ENCODE measurements around the gene TMEM63B. TPM values are rescaled to one million over a fixed set of nuclear protein-coding genes. Genes with fewer than 3 reads are reported as not detected.

TMEM63B gene
- total and polyA plus RNA-seq, 2 of the 8 experiments (the other 6 are each of a cell fraction or from before 2014, with no cell fraction given): 61.1 to 96.8 TPM

Other genes with a start within 250 kb of the TMEM63B start
- gene MRPL14, start 102 bp upstream of the TMEM63B start, total RNA-seq (2021; fragmentation: NEBNext Ultra II Directional; extraction: Animal tissue kit (Norgen Biotek cat#: 25700)): 81.8 and 82.0 TPM in 2 replicates
- 97.1 and 105 TPM in 2 replicates for gene MRPL14, start 102 bp upstream of the TMEM63B start, polyA plus RNA-seq (2011; rRNA removed)
- gene CAPN11, start 31.3 kb downstream of the TMEM63B start, total RNA-seq (2021; fragmentation: NEBNext Ultra II Directional; extraction: Animal tissue kit (Norgen Biotek cat#: 25700)): 0.97 and 1.2 TPM in 2 replicates
- 0.95 and 1.8 TPM in 2 replicates for gene CAPN11, start 31.3 kb downstream of the TMEM63B start, polyA plus RNA-seq (2011; rRNA removed)
- 4.7 and 5.2 TPM in 2 replicates for gene MYMX, start 89.4 kb downstream of the TMEM63B start, total RNA-seq (2021; fragmentation: NEBNext Ultra II Directional; extraction: Animal tissue kit (Norgen Biotek cat#: 25700))
- gene MYMX, start 89.4 kb downstream of the TMEM63B start, polyA plus RNA-seq (2011; rRNA removed): 5.3 and 6.9 TPM in 2 replicates
- gene SLC29A1, start 96.0 kb downstream of the TMEM63B start, total RNA-seq (2021; fragmentation: NEBNext Ultra II Directional; extraction: Animal tissue kit (Norgen Biotek cat#: 25700)): 187 and 196 TPM in 2 replicates
- gene SLC29A1, start 96.0 kb downstream of the TMEM63B start, polyA plus RNA-seq (2011; rRNA removed): 558 and 626 TPM in 2 replicates
- 2,224 and 2,297 TPM in 2 replicates for gene HSP90AB1, start 119.5 kb downstream of the TMEM63B start, total RNA-seq (2021; fragmentation: NEBNext Ultra II Directional; extraction: Animal tissue kit (Norgen Biotek cat#: 25700))
- gene HSP90AB1, start 119.5 kb downstream of the TMEM63B start, polyA plus RNA-seq (2011; rRNA removed): 1,244 and 1,564 TPM in 2 replicates
- 29.5 and 32.3 TPM in 2 replicates for gene SLC35B2, start 130.0 kb downstream of the TMEM63B start, total RNA-seq (2021; fragmentation: NEBNext Ultra II Directional; extraction: Animal tissue kit (Norgen Biotek cat#: 25700))
- 65.0 and 73.7 TPM in 2 replicates for gene SLC35B2, start 130.0 kb downstream of the TMEM63B start, polyA plus RNA-seq (2011; rRNA removed)
- gene NFKBIE, start 138.0 kb downstream of the TMEM63B start, total RNA-seq (2021; fragmentation: NEBNext Ultra II Directional; extraction: Animal tissue kit (Norgen Biotek cat#: 25700)): 10.8 and 13.5 TPM in 2 replicates
- 19.2 and 22.9 TPM in 2 replicates for gene NFKBIE, start 138.0 kb downstream of the TMEM63B start, polyA plus RNA-seq (2011; rRNA removed)
- 15.5 and 15.7 TPM in 2 replicates for gene TMEM151B, start 142.9 kb downstream of the TMEM63B start, total RNA-seq (2021; fragmentation: NEBNext Ultra II Directional; extraction: Animal tissue kit (Norgen Biotek cat#: 25700))
- 8.0 and 11.6 TPM in 2 replicates for gene TMEM151B, start 142.9 kb downstream of the TMEM63B start, polyA plus RNA-seq (2011; rRNA removed)
- gene AARS2, start 185.8 kb downstream of the TMEM63B start, total RNA-seq (2021; fragmentation: NEBNext Ultra II Directional; extraction: Animal tissue kit (Norgen Biotek cat#: 25700)): 19.9 and 20.4 TPM in 2 replicates
- gene AARS2, start 185.8 kb downstream of the TMEM63B start, polyA plus RNA-seq (2011; rRNA removed): 8.6 and 12.8 TPM in 2 replicates
- not detected in 2 replicates for gene SPATS1, start 215.1 kb downstream of the TMEM63B start, total RNA-seq (2021; fragmentation: NEBNext Ultra II Directional; extraction: Animal tissue kit (Norgen Biotek cat#: 25700))
- gene SPATS1, start 215.1 kb downstream of the TMEM63B start, polyA plus RNA-seq (2011; rRNA removed): not detected in 2 replicates

Data from H1 (cell line).